ACHN (cell line): Measurements from ENCODE around the gene B3GALT5.
A peak's percentile ranks its signal among the peaks of the same experiment; 100 is the strongest.
"Not testable (repeated sequence)": the region's sequence is repeated elsewhere in the genome, so short reads cannot be mapped to it uniquely, and the experiment has no call there.

Experiments used
- DNase-seq: peaks from one replicate; pipeline ENCODE4 v3.0.0-alpha.2; 2015
- in situ Hi-C: cut with HindIII; loops from 2 replicates; pipeline ENCODE4 v1.10.0; 2017; ENCODE audit warnings: low sequenced_read_pairs, low pct_ligation_motif_present, low pct_unique_long_range_greater_than_20kb

The B3GALT5 gene, protein sequence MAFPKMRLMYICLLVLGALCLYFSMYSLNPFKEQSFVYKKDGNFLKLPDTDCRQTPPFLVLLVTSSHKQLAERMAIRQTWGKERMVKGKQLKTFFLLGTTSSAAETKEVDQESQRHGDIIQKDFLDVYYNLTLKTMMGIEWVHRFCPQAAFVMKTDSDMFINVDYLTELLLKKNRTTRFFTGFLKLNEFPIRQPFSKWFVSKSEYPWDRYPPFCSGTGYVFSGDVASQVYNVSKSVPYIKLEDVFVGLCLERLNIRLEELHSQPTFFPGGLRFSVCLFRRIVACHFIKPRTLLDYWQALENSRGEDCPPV

GRCh38 chr21:39612233-39613040, at the start of gene B3GALT5:
Gene B3GALT5, plus strand, starts transcription at chr21:39612940. Its CDS starts 47,620 bp downstream, at chr21:39660560.
- in situ Hi-C loops, result no loop called here
- peak; percentile 53 for DNase-seq

DNA sequence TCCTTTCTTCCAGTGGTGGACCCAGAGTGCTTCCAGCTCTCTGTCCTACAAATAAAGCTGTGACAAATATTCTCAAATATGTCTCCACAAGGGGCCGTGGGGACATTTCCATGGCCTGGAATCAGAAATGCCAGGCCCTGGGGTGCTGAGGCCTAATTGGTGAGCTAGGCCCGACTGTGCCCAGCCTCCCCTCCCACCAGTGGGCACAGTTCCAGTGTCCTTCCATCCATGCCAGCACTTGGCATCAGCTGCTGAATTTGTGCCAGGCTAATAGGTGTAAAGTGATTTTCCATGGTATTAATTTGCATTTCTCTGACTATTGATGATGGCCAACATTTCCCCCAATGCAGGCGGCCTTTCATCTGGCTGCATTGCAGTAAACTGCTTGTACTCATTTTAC, 48.5 kb upstream of the B3GALT5 start:
- in situ Hi-C loops, result no loop called here
- DNase-seq, result no peak

DNA sequence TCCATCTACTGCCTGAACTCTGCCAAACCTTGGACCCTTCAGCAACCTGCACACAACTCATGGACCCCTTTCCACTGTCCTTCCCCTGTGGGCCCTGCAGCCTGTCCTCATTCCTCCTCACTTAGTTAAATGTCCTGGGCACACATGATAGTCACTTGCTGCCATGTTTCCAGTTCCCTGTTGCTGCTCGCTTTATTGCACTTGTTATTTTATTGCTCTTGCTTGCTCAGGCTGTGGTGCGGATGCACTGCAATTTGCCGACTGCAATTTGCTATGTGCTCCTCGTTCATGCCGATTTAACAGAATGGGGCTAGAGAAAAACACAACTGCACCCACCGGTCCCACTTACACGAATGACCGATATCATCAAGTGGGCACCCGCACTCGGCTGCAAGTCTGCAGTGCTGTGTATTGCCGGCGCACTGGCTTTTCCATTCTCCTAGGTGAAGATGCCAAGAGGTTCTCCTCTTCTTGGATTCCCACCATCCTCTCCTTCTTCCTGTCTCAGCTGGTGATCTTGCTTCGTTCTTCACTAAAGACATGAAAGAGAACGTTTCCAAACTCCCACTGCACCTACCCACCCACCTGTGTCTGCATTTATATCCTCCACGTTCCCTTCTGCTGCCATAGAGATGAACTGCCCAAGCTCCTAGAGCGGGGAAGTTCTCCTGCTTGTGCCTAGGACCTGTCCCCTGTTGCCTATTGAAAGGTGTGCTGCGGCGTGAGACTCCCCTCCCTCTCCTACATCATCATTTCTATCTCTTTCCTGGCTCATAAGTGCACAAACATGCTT, 45.4 kb upstream of the B3GALT5 start:
- in situ Hi-C loops, result no loop called here
- DNase-seq, result no peak

- in situ Hi-C loops, result no loop called here
- DNase-seq, result peak; percentile 2
Measured at GRCh38 chr21:39568361-39568760, 44.4 kb upstream of the B3GALT5 start.

DNA sequence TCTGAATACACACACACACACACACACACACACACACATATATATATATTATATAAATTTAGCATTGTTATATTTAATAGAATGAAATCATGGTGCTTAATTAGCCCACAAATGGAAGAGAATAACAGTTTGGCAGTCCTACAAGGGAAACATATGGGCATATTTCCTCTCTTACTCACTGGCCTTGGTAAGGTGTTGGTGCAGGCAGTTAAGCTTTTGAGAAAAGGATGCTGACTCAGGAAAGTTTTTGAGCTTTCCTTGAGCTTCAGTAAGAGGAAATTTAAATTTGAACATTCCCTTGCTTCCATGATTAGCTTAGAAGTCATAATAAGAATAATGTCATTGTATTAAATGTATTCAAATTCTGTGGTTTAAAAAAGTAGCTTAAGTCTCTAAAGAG, 37.0 kb upstream of the B3GALT5 start:
- DNase-seq, result peak; percentile 29
- in situ Hi-C loops, result no loop called here

GRCh38 chr21:39576518-39577128, 36.1 kb upstream of the B3GALT5 start:
- no peak for DNase-seq
- in situ Hi-C loops, result no loop called here

DNA sequence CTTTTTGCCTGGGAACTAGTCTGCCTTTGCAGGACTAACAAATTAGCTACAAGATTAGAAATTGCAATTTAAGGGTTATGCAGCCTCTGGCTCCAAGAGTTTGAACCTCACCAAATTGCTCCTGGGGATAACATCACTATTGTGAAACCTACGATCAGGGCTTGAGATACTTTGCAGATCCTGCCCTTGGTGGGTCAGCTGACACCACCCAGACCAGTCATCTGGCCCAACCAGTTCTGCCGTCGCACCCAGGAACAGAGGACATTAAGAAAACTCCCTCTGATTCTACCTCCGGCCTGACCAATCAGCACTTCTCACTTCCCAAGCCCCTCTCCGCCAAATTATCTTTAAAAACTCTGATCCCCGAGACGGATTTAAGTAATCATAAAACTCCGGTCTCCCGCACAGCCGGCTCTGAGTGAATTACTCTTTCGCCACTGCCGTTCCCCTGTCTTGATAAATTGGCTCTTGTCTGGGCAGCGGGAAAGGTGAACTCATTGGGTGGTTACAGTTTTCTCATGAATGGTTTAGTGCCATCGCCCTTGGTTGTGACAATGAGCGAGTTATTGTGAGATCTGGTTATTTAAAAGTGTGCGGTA, 32.9 kb upstream of the B3GALT5 start:
- DNase-seq, result no peak
- in situ Hi-C loops, result no loop called here

- no peak for DNase-seq
- in situ Hi-C loops, result no loop called here
Measured at GRCh38 chr21:39580744-39581143, 32.0 kb upstream of the B3GALT5 start.

DNA sequence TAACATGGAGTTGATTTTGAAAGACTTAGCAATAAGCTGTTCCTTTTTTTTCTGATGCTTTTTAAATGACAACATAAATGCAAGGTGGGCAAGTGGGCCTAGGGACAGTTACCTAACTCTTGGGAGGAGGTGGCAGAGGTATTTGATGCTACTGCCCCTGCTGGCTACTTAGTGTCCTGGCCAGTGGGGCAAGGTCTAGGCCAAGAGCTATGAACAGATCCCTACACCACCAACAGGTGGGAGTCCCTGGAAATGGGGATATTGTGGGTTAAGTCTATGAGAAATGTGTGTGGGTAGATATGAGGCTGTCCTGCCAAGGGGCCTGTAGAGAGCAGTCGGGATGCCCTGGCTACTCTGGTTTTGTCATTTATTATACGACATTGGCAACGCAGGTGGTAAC, 31.3 kb upstream of the B3GALT5 start:
- in situ Hi-C loops, result no loop called here
- no peak for DNase-seq

DNA sequence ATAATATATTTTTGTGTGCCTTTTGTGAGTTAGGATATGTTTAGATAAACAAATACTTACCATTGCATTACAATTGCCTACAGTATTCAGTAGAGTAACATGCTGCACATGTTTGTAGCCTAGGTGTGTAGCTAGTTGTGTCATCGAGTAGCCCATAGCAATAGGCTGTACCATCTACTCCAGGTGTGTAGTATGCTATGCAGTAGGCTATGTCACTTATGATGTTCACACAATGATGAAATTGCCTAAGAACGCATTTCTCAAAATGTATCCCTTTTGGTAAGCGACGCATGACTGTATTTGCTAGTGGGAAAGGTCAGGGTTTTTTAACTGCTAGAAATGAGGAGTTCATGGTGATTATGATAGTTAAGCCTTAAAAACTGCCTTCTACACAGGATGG, 30.0 kb upstream of the B3GALT5 start:
- in situ Hi-C loops, result no loop called here
- DNase-seq, result no peak

DNA sequence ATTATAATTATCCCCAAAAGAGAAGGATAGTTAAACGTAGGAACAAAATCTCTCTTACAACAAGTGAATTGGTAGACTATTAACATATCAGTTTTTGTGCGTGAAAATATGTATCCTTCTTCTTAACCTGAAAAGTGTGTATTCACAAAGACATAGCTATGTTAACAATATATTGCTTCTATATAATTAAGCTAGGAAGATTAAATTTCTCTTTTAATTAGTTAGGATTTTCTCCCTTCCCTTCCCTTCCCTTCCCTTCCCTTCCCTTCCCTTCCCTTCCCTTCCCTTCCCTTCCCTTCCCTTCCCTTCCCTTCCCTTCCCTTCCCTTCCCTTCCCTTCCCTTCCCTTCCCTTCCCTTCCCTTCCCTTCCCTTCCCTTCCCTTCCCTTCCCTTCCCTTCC, 29.2 kb upstream of the B3GALT5 start:
- DNase-seq, in situ Hi-C loops: not testable (repeated sequence)

DNA sequence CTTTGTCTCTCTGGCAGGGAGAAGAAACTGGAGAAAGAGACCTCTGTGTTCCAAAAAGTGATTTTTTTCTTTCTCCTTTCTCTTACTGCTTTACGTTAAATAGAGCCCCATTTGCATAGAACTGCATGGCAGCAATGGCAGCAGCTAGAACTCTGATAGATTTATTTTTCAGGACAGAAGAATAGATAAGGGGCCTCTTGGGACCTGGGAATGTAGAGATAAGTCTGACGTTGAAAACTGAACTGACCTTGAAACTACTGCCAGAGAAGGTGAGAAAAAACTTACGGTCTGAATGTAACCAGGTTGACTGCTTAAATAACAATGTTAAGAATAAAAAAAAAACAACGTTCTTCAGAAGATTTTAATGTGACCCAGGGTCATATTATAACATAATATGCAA, 25.4 kb upstream of the B3GALT5 start:
- no peak for DNase-seq
- in situ Hi-C loops, result no loop called here

DNA sequence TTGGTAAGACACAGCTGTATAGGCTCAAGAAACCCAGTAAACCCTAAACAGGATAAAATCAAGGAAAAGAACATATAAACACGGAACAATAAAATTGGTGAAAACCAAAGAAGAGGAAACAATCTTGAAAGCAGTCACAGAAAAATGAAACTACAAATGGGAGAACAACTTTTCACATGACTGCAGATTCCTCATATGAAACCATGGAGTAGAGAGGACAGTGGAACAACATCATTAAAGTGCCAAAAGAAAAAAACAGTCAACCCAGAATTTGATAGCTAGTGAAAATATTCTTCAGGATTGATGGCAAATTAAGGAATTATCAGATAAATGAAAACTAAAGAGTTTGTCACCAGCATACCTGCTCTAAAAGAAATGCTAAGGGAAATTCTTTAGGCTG, 23.9 kb upstream of the B3GALT5 start:
- DNase-seq, result no peak
- in situ Hi-C loops, result no loop called here

DNA sequence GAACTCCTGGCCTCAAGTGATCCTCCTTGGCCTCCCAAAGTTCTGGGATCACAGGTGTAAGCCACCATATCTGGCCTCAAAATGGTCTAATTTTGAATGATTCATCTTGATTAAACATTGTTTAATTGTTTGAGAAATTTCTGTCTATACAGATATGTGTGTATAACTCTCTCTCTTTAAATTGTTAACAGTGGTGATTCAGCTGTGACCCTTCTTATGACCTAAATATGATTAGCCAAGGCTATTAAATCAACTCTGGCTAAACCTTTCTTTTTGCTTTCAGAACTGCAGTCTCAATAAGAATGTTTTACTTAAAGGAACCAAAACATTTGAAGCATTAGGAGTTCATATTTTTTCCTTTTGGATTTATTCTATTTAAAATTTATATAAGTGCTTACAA, 19.2 kb upstream of the B3GALT5 start:
- DNase-seq, result no peak
- in situ Hi-C loops, result no loop called here

- in situ Hi-C loops, result no loop called here
- DNase-seq, result no peak
Measured at GRCh38 chr21:39595465-39595864, 17.3 kb upstream of the B3GALT5 start.

GRCh38 chr21:39597595-39597994, 15.1 kb upstream of the B3GALT5 start:
- in situ Hi-C loops, result no loop called here
- DNase-seq, result no peak

DNA sequence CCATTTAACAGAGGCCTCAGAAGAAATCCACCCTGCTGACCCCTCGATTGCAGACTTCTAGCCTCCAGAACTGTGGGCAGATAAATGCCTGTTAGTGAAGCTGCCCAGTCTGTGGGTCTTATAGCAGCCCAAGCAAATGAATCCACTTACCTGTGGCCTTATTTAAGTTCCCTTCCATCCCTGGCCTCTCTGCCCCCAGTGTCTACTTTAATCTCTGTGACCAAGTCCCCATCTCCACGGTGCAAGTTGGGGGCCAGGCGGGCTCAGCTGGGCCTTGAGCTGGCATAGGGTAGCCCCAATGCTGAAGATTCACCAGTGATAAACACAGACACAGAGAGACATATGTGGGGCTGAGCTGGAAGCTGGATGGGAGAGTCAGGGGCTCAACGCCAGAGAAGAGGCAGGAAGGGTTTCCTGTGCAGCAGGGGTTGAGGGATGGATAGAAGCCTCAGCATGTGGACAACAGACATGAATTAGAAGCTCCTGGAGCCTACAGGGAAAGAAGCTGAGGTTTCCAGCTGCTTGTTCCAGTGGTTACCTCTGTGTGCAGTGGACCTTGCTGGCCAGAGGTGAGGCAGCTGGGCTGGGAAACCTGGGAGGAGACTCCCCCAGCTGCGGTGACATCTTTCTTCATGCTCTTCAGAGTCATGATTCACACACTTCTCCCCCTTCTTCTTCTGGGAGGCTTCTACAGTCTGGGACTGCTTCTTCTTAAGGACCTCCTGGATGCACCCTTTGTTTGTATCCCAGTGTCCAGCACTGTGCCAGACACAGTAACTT, 13.4 kb upstream of the B3GALT5 start:
- DNase-seq, result no peak
- in situ Hi-C loops, result no loop called here
